Endothelial cell of umbilical vein (primary cell): ENCODE results near the gene SEC11A.

Experiments used
- GATA2 ChIP-seq: IDR thresholded peaks from 2 replicates; pipeline ENCODE4 v1.7.0; 2011; ENCODE audit warnings: low read depth, mild to moderate bottlenecking, moderate library complexity, mixed read lengths, low read length; ENCODE audit not compliant: insufficient read length, insufficient read depth
- TF ChIP-seq, protein P1 (sequence below), 2 donors: IDR thresholded peaks; 1 replicate in 1 of 2; 2 replicates in 1 of 2; pipeline ENCODE4 v1.5.1; 2011; ENCODE audit warnings: low read length in 2 of 2, mild to moderate bottlenecking in 2 of 2, moderate library complexity in 2 of 2, control low read depth in 1 of 2, inconsistent platforms in 1 of 2, low read depth in 1 of 2; ENCODE audit not compliant: insufficient read depth in 1 of 2; ENCODE audit errors: extremely low read depth in 1 of 2

DNA sequence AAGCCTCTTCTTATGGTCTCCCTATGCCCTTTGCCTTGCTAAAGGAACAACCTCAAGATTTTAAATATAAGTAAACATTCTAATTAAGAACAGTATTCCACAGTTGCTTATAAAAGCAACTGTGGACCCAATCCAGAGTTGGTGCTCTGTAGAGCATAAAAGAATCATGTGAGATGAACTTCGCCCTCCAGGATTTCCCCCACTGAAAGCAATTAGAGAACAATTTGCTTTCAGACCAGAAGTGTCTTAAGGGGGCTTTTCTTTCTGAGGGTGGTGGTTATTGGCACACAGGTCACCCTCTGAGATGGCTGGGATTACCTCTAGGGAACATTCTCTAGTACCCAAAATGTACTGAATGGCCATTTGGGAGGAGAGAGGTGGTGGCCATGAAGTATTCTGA, 43.1 kb upstream of the SEC11A start:
- no peak for TF ChIP-seq GATA2
- TF ChIP-seq, protein P1, sequence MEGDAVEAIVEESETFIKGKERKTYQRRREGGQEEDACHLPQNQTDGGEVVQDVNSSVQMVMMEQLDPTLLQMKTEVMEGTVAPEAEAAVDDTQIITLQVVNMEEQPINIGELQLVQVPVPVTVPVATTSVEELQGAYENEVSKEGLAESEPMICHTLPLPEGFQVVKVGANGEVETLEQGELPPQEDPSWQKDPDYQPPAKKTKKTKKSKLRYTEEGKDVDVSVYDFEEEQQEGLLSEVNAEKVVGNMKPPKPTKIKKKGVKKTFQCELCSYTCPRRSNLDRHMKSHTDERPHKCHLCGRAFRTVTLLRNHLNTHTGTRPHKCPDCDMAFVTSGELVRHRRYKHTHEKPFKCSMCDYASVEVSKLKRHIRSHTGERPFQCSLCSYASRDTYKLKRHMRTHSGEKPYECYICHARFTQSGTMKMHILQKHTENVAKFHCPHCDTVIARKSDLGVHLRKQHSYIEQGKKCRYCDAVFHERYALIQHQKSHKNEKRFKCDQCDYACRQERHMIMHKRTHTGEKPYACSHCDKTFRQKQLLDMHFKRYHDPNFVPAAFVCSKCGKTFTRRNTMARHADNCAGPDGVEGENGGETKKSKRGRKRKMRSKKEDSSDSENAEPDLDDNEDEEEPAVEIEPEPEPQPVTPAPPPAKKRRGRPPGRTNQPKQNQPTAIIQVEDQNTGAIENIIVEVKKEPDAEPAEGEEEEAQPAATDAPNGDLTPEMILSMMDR (IDR thresholded peaks at IDR 0.05; ENCODE audit: extremely low read depth in 1 of 2, insufficient read depth in 1 of 2, low read depth in 1 of 2, low read length in 2 of 2) = no peak
